Esophagus squamous epithelium (tissue), 4 donors: ENCODE results near the gene FAS.

Experiments used
- CTCF ChIP-seq, 6 experiments: fragments of 450-650 bp in 4 of 6; fragments of 200-600 bp in 2 of 6; sonication (generic) in 2 of 6; IDR thresholded peaks; one replicate each; pipeline ENCODE4 v1.5.1; 2016 to 2019; ENCODE audit warnings: antibody characterized with exemption in 6 of 6, mild to moderate bottlenecking in 4 of 6, moderate library complexity in 4 of 6
- POLR2A ChIP-seq, 4 donors: fragments of 450-650 bp; IDR thresholded peaks; one replicate each; pipeline ENCODE4 v1.6.1; 2017; ENCODE audit warnings: antibody characterized with exemption in 4 of 4, mild to moderate bottlenecking in 4 of 4, moderate library complexity in 3 of 4

- TF ChIP-seq CTCF (IDR thresholded peaks at IDR 0.05) = no peak
- TF ChIP-seq POLR2A (IDR thresholded peaks at IDR 0.05) = no peak
Measured at GRCh38 chr10:88963318-88963717, 27.3 kb upstream of the FAS start.
